ENCODE measurements around the gene PML. TPM values are rescaled to one million over a fixed set of nuclear protein-coding genes. Genes with fewer than 3 reads are reported as not detected.

PML gene
- total and polyA plus RNA-seq, 9 of the 15 experiments (the other 6 are each of a cell fraction or from before 2014, with no cell fraction given): 5.0 to 50.7 (median 10.1) TPM

DNA sequence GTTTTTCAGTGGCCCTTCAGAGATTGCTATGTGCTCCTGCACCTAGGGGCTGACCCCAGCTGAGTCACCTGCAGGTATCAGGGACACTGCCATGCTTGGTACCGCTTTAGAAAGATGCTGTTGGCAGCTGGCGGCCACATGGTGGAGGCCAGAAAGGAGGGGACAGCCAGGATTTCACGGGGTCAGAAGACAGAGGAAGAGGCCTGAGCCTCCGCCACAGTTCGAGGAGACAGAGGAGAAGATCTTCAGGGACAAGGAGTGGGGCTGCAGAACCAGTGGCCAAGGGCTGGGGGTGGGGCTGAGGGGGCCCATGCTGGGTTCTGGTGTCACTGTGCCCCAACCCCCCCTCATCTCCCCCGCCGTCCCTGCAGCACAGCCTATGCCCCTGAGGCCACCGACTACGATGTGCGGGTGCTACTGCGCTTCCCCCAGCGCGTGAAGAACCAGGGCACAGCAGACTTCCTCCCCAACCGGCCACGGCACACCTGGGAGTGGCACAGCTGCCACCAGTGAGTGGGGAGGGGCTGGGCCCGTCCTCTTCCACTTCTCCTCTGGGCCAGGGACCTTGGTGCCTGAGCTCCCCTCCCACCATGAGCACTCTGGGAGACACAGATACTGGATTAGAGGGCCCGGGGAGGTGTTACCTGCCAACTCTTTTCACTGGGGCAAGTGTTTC is 48.3 kb upstream of the PML start:
- Histone ChIP-seq H4K20me1 (replicated peaks; ENCODE audit: control insufficient read depth, insufficient read depth, low read length) (peaks cover 21% of the 10 kb centered on the region), H3K9ac (ENCODE audit: insufficient read depth in 1 of 2, low read depth in 2 of 2, low read length in 2 of 2) (no peak overlapping the region), H3K79me2 (ENCODE audit: control insufficient read depth, insufficient read depth, low read length) (no peaks in the 10 kb centered on the region), H2AFZ (ENCODE audit: low read depth, low read length) (no peak overlapping the region), H3K4me3 (no peak overlapping the region), H3K4me2 (ENCODE audit: insufficient read depth, low read length) (no peak overlapping the region), H3K27me3 (ENCODE audit: control insufficient read depth in 2 of 2, insufficient read depth in 2 of 2, low read length in 2 of 2) (peaks cover 5 to 73% of the 10 kb centered on the region in 2 experiments; a peak in 4 of 5 replicates), H3K9me3 (replicated peaks; ENCODE audit: control insufficient read depth, insufficient read depth, low read depth, low read length) (no peaks in the 10 kb centered on the region), H3K9me1 (ENCODE audit: control insufficient read depth, insufficient read depth, low read length) (no peaks in the 10 kb centered on the region), H3K36me3 (ENCODE audit: control insufficient read depth, insufficient read depth, low read length) (no peaks in the 10 kb centered on the region), H3K27ac (ENCODE audit: extremely low read depth, low read depth, low read length) (no peak overlapping the region), H3K4me1 (replicated peaks in 1 of 2; ENCODE audit: control insufficient read depth in 2 of 2, insufficient read depth in 2 of 2, low read length in 2 of 2) (0 out of 5 replicates have a peak, but pooled peaks cover 0 to 3% of the 10 kb centered on the region in 2 experiments)
- 5% methylated on average over 7 of the region's 17 CpGs for WGBS (ENCODE audit: insufficient coverage, low coverage, missing lambda C conversion rate)
- DNase-seq (ENCODE audit: extremely low read depth in 1 of 4, low spot score in 3 of 4): no peak
- intact Hi-C loops (cut with micrococcal nuclease) (no loop called here), in situ Hi-C loops (cut with MboI) (no loop called here)
- no TSS peak for BruUV-seq (replicated peaks)
- CTCF ChIA-PET (ENCODE audit: low intra/inter-chr PET ratio): no interaction called here
- FAIRE-seq: no peak
- TF ChIP-seq ZNF384 (IDR thresholded peaks at IDR 0.05; ENCODE audit: low read depth, low read length) (no peak), BHLHE40 (IDR thresholded peaks at IDR 0.05; ENCODE audit: low read length) (no peak), RUNX1 (IDR thresholded peaks at IDR 0.05; ENCODE audit: low read depth) (no peak), WHSC1 (IDR thresholded peaks at IDR 0.05; ENCODE audit: low read length) (no peak)
- TF ChIP-seq, protein P1, sequence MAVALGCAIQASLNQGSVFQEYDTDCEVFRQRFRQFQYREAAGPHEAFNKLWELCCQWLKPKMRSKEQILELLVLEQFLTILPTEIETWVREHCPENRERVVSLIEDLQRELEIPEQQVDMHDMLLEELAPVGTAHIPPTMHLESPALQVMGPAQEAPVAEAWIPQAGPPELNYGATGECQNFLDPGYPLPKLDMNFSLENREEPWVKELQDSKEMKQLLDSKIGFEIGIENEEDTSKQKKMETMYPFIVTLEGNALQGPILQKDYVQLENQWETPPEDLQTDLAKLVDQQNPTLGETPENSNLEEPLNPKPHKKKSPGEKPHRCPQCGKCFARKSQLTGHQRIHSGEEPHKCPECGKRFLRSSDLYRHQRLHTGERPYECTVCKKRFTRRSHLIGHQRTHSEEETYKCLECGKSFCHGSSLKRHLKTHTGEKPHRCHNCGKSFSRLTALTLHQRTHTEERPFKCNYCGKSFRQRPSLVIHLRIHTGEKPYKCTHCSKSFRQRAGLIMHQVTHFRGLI (CRISPR knock-in tag; IDR thresholded peaks at IDR 0.05): no peak
- POLR2A ChIA-PET: interaction anchor here (0.6 to 0.7 kb wide), 2 partner anchors 859 to 1034 kb away, joined by 3 to 4 read pairs; no protein-coding TSS in a partner anchor
- ATAC-seq: no peak

Data from K562 (cell line).